ENCODE data around the gene BPNT1.
"Not testable (repeated sequence)": the region's sequence is repeated elsewhere in the genome, so short reads cannot be mapped to it uniquely, and the experiment has no call there.

Gene BPNT1

GRCh38 chr1:220077887-220078286 is 11.7 kb downstream of the BPNT1 start:
- no peak for DNase-seq (ENCODE audit: low read depth in 3 of 3)

- no peak for DNase-seq (ENCODE audit: low read depth in 3 of 3)
Measured at GRCh38 chr1:220076861-220077762, 12.5 kb downstream of the BPNT1 start.

DNA sequence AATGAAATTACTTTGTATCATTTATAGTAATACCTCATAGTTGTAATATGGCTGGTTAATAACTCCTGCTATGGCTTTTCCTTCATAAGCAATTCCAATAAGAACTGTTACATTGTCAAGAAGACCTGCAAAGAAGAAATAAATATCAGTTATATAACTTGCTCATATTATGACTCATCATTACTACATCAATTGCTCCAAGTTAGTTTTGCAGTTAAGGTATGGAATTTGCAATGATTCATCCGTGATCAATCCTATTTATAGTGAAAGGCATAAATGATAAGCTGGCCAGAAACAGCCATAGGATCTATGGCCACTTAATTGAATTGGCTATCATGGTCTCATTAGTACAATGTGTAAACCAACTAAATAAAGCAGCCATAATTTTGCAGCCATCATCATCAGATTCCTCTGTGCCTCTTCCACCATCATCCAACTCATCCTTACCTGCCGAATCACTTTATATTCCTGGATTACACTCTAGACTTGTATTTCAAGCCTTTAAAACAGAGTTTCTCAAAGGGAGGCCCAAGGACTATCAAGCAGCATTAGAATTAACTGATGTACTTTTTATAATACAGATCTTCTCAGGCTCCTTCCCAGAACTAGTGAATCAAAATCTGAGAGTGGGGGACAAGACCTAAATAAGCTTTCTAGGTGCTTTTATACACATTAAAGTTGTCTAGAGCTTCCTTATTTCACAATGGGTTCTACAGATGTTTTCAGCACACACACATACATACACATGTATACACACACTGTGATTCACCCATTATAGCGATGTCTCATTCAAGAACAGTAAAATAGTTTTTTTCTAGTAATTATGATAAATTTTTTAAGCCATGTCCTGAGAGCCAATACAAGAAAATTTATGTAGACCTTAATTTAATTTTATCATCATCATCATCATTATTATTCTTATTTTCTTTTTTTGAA is 22.1 kb downstream of the BPNT1 start:
- no peak for DNase-seq (ENCODE audit: low read depth in 3 of 3)

- no peak for DNase-seq (ENCODE audit: low read depth in 3 of 3)
Measured at GRCh38 chr1:220062629-220063028, 27.0 kb downstream of the BPNT1 start.

- DNase-seq (ENCODE audit: low read depth in 3 of 3): no peak
Measured at GRCh38 chr1:220060876-220061275, 28.7 kb downstream of the BPNT1 start.

GRCh38 chr1:220056374-220056773 is 33.2 kb downstream of the BPNT1 start:
- DNase-seq (ENCODE audit: low read depth in 3 of 3): no peak

GRCh38 chr1:220046052-220046930 is 43.3 kb downstream of the BPNT1 start, which contains the start of gene EPRS1:
Gene EPRS1 (minus strand): TSS chr1:220046505. CDS start chr1:220046388, 117 bp downstream.
- DNase-seq (ENCODE audit: low read depth in 3 of 3): peak; percentile 89 to 91 (median 89)

DNA sequence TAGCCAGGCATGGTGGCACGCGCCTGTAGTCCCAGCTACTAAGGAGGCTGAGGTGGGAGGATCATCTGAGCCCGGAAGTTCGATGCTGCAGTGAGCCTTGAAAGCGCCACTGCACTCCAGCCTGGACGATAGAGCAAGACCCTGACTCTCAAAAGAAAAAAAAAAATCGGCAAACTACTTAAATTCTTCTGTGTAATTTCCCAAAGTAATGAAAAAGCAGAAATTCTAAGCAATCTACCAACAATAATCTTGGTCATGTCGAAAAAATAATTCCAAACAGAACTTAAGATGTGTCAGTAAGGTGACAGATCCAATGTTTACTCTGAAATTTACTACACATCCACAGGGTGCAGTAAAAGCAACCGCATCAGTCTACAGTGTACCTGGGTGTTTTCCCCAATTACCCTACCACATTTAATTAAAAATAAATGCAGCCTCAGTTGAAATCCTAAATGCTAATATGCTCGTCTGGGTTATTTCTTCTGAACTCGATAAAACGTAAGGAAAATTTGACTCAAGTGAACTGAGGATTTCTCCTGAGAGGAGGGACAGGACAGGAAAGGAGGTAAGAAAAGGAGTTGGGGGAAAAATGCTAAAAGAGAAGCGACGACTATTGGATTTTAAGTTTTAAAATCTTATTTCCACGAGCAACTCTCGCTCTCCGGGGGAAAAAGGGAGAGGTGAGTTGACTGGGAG is 44.1 kb downstream of the BPNT1 start:
- DNase-seq (ENCODE audit: low read depth in 3 of 3): peak in 1 of 3 experiments; percentile 5

DNA sequence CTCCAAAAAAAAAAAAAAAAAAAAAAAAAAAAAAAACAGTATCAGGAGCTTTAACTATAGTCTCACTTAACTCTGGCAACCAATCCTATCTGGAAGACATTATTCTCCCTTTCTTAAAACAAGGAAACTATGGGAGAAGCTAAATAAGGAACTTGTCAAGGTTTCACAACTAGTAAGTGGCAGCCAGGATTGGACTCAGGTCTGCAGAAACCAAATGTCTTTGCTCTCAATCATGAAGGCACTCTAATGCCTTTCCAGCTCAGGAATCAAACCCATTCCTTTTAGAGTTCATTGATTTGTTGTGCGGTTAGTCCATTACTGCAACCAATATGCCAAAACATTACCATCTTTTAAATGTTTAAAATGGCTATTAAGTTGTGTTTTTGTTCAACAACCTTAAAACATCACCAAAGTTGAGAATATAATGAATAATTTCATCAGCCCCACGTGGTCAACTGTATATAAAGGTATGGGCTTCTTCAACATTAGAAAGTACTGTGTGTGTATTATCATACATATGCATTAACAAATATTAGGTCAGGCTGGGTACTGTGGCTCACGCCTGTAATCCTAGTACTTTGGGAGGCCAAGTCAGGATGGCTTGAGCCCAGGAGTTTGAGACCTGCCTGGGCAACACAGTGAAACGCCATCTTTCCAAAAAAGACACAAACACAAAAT is 44.8 kb downstream of the BPNT1 start:
- no peak for DNase-seq (ENCODE audit: low read depth in 3 of 3)

DNA sequence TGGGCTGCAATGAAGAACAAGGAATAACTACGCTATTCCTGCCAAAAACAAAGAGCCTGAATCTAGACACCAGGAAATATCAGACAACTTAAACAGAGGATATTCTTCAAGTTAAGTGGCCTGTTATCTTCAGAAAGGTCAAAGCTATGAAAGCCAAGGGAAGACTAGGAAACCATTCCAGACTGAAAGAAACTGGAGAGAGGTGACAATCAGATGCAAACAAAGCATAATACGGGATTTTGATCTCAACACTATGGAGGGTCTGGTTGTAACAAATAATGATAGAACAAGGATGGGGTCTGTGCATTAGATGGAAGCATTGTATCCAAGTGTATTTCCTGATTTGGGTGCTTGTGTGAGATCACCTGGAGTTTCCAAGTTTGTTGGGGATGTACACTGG is 45.9 kb downstream of the BPNT1 start:
- no peak for DNase-seq (ENCODE audit: low read depth in 3 of 3)

- no peak for DNase-seq (ENCODE audit: low read depth in 3 of 3)
Measured at GRCh38 chr1:220040028-220040596, 49.5 kb downstream of the BPNT1 start.

DNA sequence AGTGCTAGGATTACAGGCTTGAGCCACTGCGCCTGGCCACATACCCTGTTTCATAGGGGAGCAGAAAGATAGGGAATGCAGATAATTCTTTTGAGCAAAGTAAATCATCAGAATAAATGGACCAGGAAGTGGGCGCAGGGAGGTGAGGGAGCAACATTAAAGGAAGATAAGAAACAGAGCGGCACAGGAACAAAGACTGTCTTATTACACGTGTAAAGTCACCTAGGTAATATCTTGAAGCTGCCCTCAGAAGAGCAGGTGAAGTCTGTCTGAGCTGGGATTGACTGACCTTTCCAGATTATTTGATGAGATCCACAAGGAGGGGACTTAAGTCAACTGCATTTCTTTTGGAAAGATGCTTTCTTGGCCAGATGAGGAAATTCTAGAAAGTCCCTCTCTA is 50.9 kb downstream of the BPNT1 start:
- DNase-seq (ENCODE audit: low read depth in 3 of 3): no peak

DNA sequence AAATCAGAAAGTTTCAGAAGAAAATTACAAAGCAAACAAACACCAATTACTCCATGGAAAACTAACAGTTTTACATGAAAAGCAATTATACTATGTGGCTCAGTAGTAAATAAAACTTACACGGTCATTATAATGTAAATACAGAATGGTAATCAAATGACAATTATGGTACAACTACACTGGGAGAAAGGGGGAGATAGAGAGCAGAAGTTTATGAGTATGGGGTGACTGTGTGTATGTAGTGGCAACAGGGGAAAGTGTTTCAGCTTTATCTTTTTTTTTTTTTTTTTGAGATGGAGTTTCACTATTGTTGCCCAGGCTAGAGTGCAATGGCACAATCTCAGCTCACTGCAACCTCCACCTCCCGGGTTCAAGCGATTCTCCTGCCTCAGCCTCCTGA is 51.8 kb downstream of the BPNT1 start:
- DNase-seq (ENCODE audit: low read depth in 3 of 3): not testable (repeated sequence)

GRCh38 chr1:220032911-220033310 is 56.7 kb downstream of the BPNT1 start:
- DNase-seq (ENCODE audit: low read depth in 3 of 3): no peak

- DNase-seq (ENCODE audit: low read depth in 3 of 3): no peak
Measured at GRCh38 chr1:220031287-220031686, 58.3 kb downstream of the BPNT1 start.

GRCh38 chr1:220028346-220028895 is 61.2 kb downstream of the BPNT1 start:
- DNase-seq (ENCODE audit: low read depth in 3 of 3): no peak

GRCh38 chr1:220019071-220019470 is 70.5 kb downstream of the BPNT1 start:
- DNase-seq (ENCODE audit: low read depth in 3 of 3): no peak

GRCh38 chr1:220013497-220013896 is 76.1 kb downstream of the BPNT1 start:
- DNase-seq (ENCODE audit: low read depth in 3 of 3): no peak

DNA sequence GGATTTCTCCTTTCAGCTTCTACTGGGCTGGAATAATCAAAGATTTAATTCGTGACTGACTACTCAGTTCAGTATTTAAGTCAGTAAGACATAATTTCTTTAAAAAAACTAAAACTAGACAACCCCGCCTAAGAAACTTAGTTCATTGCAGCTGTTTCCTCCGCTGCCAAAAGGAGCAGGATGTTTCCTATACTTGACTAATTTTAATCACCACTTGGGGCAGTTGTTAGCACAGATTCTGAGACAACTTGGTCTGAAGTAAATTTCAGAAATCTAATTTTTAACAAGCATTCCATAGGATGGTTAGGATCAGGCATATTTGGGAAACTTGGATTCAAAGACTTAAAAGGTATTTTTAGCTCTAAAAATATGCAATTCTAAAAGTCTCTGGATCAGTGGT is 77.3 kb downstream of the BPNT1 start:
- no peak for DNase-seq (ENCODE audit: low read depth in 3 of 3)

- no peak for DNase-seq (ENCODE audit: low read depth in 3 of 3)
Measured at GRCh38 chr1:220011620-220012019, 78.0 kb downstream of the BPNT1 start.

All from stimulated activated CD4-positive, alpha-beta T cell treated with anti-CD3 and anti-CD28 coated beads, TNF-alpha, amount 100 ng/mL, for 24 hours (primary cell).